SIG-M5 treated with dmso at 0.1 percent for 504 hours (cell line): ENCODE measurements around the gene RSPO4.
"Not testable (repeated sequence)": the region's sequence is repeated elsewhere in the genome, so short reads cannot be mapped to it uniquely, and the experiment has no call there.

ENCODE experiments used
- DNase-seq: peaks from one replicate; lab custom pipeline; 2025; ENCODE audit not compliant: unreplicated experiment; lab: John Stamatoyannopoulos, UW

RSPO4 gene

GRCh38 chr20:1005452-1006027 lies 3.4 kb upstream of the RSPO4 start:
- DNase-seq: peak; percentile 28

- no peak for DNase-seq
Observed at GRCh38 chr20:1003920-1004697, 2.0 kb upstream of the RSPO4 start.

- no peak for DNase-seq
Observed at GRCh38 chr20:1002682-1003561, 811 bp upstream of the RSPO4 start.

- no peak for DNase-seq
Observed at GRCh38 chr20:1001116-1001515, 995 bp downstream of the RSPO4 start.

GRCh38 chr20:998231-998830 lies 3.8 kb downstream of the RSPO4 start:
- DNase-seq: no peak

- no peak for DNase-seq
Observed at GRCh38 chr20:997486-997885, 4.6 kb downstream of the RSPO4 start.

GRCh38 chr20:997016-997415 lies 5.1 kb downstream of the RSPO4 start:
- DNase-seq: no peak

- peak; percentile 37 for DNase-seq
Observed at GRCh38 chr20:995170-995569, 6.9 kb downstream of the RSPO4 start.

GRCh38 chr20:992801-993535 lies 9.1 kb downstream of the RSPO4 start:
- no peak for DNase-seq

GRCh38 chr20:991850-992249 lies 10.3 kb downstream of the RSPO4 start:
- DNase-seq: no peak

GRCh38 chr20:990293-990959 lies 11.7 kb downstream of the RSPO4 start:
- no peak for DNase-seq

GRCh38 chr20:988272-988671 lies 13.8 kb downstream of the RSPO4 start:
- DNase-seq: no peak

GRCh38 chr20:987677-988076 lies 14.4 kb downstream of the RSPO4 start:
- no peak for DNase-seq

- DNase-seq: peak; percentile 27
Observed at GRCh38 chr20:986733-987355, 15.3 kb downstream of the RSPO4 start.

- DNase-seq: not testable (repeated sequence)
Observed at GRCh38 chr20:984994-985393, 17.1 kb downstream of the RSPO4 start.

GRCh38 chr20:982754-983153 lies 19.4 kb downstream of the RSPO4 start:
- DNase-seq: no peak

GRCh38 chr20:977021-977420 lies 25.1 kb downstream of the RSPO4 start:
- no peak for DNase-seq

GRCh38 chr20:976033-976432 lies 26.1 kb downstream of the RSPO4 start:
- DNase-seq: no peak

GRCh38 chr20:973785-974194 lies 28.3 kb downstream of the RSPO4 start:
- DNase-seq: peak; percentile 85

GRCh38 chr20:972256-972655 lies 29.9 kb downstream of the RSPO4 start:
- DNase-seq: no peak
